ENCODE measurements around the gene TEX30.

- TF ChIP-seq CTCF (IDR thresholded peaks at IDR 0.05; ENCODE audit: insufficient read depth, low read length, poor library complexity, severe bottlenecking): no peak
- no peak for TF ChIP-seq EZH2phosphoT487 (conservative IDR thresholded peaks at IDR 0.05; ENCODE audit: low read length)
Measured at GRCh38 chr13:102771298-102772041, 2.1 kb downstream of the TEX30 start.

Data from SU-DHL-6 (cell line).